GM23248 (cell line): ENCODE results near the gene ITGB4.

Source experiments
- EZH2 ChIP-seq: fragments of 200-600 bp; sonication (generic); IDR thresholded peaks from 2 replicates; pipeline ENCODE4 v1.6.1; 2018; ENCODE audit warnings: antibody characterized with exemption, mild to moderate bottlenecking; ENCODE audit not compliant: insufficient read depth, poor library complexity, severe bottlenecking
- EZH2phosphoT487 ChIP-seq: fragments of 200-600 bp; sonication (generic); IDR thresholded peaks from 2 replicates; pipeline ENCODE4 v1.6.1; 2018; ENCODE audit warnings: antibody characterized with exemption, moderate library complexity, mild to moderate bottlenecking, low read depth; ENCODE audit not compliant: insufficient read depth

DNA sequence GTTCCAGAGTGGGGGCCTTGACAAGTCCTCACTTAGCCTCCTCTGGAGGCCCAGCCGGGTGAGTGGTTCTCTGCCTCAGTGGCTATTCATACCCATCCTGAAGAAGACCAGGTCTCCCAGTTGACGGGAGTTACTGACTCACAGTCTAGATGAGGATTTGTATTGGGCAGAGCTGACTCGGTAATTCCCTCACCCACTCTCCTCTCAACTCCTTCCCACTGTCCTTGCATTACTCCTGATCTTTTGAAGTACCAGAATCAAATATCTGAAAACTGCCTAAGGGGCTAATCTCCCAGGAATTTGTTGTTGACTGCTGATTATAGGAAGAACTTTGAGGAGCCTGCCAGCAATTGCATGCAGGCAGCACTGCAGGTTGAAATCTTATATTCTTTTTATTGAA lies 40.0 kb upstream of the ITGB4 start:
- TF ChIP-seq EZH2phosphoT487 (no peak), EZH2 (no peak)
